Subcutaneous adipose tissue (tissue), 4 donors: ENCODE measurements around the gene DKC1. TPM values are rescaled to one million over a fixed set of nuclear protein-coding genes. Genes with fewer than 3 reads are reported as not detected.

Source experiments
- CTCF ChIP-seq: fragments of 450-650 bp; IDR thresholded peaks from one replicate; pipeline ENCODE4 v1.5.1; 2016; ENCODE audit warnings: low read depth, mild to moderate bottlenecking, control low read depth, antibody characterized with exemption, moderate library complexity
- total RNA-seq, 4 donors: library from RNA; depleted of rRNA; stranded (reverse); fragments of >200 nt; gene quantifications; one replicate each; pipeline ENCODE4 v1.1.0, GENCODE V29; 2016

DKC1 gene
- total RNA-seq, 4 donors from 2014 or later, result 23.3 to 65.7 (median 42.1) TPM

- TF ChIP-seq CTCF, result no peak
These were observed 41.5 kb upstream of the DKC1 start for GRCh38 chrX:154721155-154721554.

GRCh38 chrX:154724993-154725756, 37.5 kb upstream of the DKC1 start:
- no peak for TF ChIP-seq CTCF

- TF ChIP-seq CTCF, result no peak
These were observed 35.2 kb upstream of the DKC1 start for GRCh38 chrX:154727418-154727817.

GRCh38 chrX:154727871-154728270, 34.8 kb upstream of the DKC1 start:
- no peak for TF ChIP-seq CTCF

GRCh38 chrX:154728431-154729190, 34.1 kb upstream of the DKC1 start:
- TF ChIP-seq CTCF, result no peak

GRCh38 chrX:154729439-154729838, 33.2 kb upstream of the DKC1 start:
- TF ChIP-seq CTCF, result no peak

GRCh38 chrX:154730253-154730891, 32.3 kb upstream of the DKC1 start:
- no peak for TF ChIP-seq CTCF
